Lung (tissue), 12 donors: ENCODE data around the gene ZBTB25. TPM values are rescaled to one million over a fixed set of nuclear protein-coding genes. Genes with fewer than 3 reads are reported as not detected.
A peak's percentile ranks its signal among the peaks of the same experiment; 100 is the strongest.

Experiments used
- ATAC-seq: fragments of 200-7000 bp; cut with Tn5 transposase; one replicate; pipeline ENCODE4 v1.9.1; 2020; ENCODE audit warnings: moderate number of reproducible peaks; ENCODE audit not compliant: insufficient read depth, low FRiP score
- DNase-seq, 3 donors: peaks; one replicate each; pipeline ENCODE4 v3.0.0-alpha.2; 2013 to 2017
- H3K27ac ChIP-seq, 2 donors: one replicate each; pipeline ENCODE4 v1.5.1; 2013; ENCODE audit warnings: mild to moderate bottlenecking in 2 of 2, moderate library complexity in 2 of 2, control low read depth in 1 of 2, inconsistent platforms in 1 of 2, low read depth in 1 of 2, low read length in 1 of 2
- H3K27me3 ChIP-seq, 3 donors: one replicate each; pipeline ENCODE4 v1.5.1; 2013; ENCODE audit warnings: low read length in 2 of 3; ENCODE audit not compliant: control insufficient read depth in 3 of 3, insufficient read depth in 3 of 3
- H3K36me3 ChIP-seq, 4 donors: one replicate each; pipeline ENCODE4 v1.5.1; 2013; ENCODE audit warnings: low read length in 4 of 4, mild to moderate bottlenecking in 1 of 4, moderate library complexity in 1 of 4; ENCODE audit not compliant: control insufficient read depth in 4 of 4, insufficient read depth in 4 of 4
- H3K4me1 ChIP-seq, 5 donors: one replicate each; pipeline ENCODE4 v1.5.1; 2013; ENCODE audit warnings: low read length in 5 of 5, mild to moderate bottlenecking in 2 of 5, moderate library complexity in 1 of 5; ENCODE audit not compliant: control insufficient read depth in 5 of 5, insufficient read depth in 5 of 5
- H3K4me3 ChIP-seq: one replicate; pipeline ENCODE4 v1.5.1; 2013; ENCODE audit warnings: mild to moderate bottlenecking, control low read depth, moderate library complexity
- H3K9ac ChIP-seq, 2 donors: one replicate each; pipeline ENCODE4 v1.5.1; 2013; ENCODE audit warnings: low read length in 2 of 2, control low read depth in 1 of 2; ENCODE audit not compliant: insufficient read depth in 1 of 2
- H3K9me3 ChIP-seq, 4 donors: one replicate each; pipeline ENCODE4 v1.5.1; 2013; ENCODE audit warnings: low read length in 3 of 4, mild to moderate bottlenecking in 1 of 4, moderate library complexity in 1 of 4; ENCODE audit not compliant: control insufficient read depth in 4 of 4, insufficient read depth in 3 of 4
- WGBS, 2 donors: extraction: QIAGEN DNeasy Blood & Tissue Kit; methylation state at CpG; one replicate each; pipeline ENCODE4 v1.1.7; 2013; 5-methylcytosine and 5-hydroxymethylcytosine counted together
- polyA plus RNA-seq, 2 donors: library from polyadenylated mRNA; stranded (reverse); fragments of 200-250 nt; gene quantifications; one replicate each; pipeline ENCODE4 v1.2.1, GENCODE V29; 2013
- total RNA-seq, 2 donors: library from RNA; depleted of rRNA in 1 of 2; stranded (reverse); fragments of >200 nt in 1 of 2; gene quantifications; one replicate each; pipeline ENCODE4 v1.2.1, GENCODE V29; 2014 to 2021
- TF ChIP-seq, protein P1 (sequence below): IDR thresholded peaks from 2 replicates; pipeline ENCODE4 v1.5.1; 2012; ENCODE audit warnings: mild to moderate bottlenecking; ENCODE audit errors: control extremely low read depth, extremely low read depth
- donor health status: control.
- donor health status: control.
- donor health status: Bipolar disorder and iron deficiency.
- donor health status: healthy.
- donor health status: DM: yes; HTN: yes; CAD: no.

ZBTB25 gene
- total and polyA plus RNA-seq, 4 donors = 4.0 to 15.4 (median 9.2) TPM

DNA sequence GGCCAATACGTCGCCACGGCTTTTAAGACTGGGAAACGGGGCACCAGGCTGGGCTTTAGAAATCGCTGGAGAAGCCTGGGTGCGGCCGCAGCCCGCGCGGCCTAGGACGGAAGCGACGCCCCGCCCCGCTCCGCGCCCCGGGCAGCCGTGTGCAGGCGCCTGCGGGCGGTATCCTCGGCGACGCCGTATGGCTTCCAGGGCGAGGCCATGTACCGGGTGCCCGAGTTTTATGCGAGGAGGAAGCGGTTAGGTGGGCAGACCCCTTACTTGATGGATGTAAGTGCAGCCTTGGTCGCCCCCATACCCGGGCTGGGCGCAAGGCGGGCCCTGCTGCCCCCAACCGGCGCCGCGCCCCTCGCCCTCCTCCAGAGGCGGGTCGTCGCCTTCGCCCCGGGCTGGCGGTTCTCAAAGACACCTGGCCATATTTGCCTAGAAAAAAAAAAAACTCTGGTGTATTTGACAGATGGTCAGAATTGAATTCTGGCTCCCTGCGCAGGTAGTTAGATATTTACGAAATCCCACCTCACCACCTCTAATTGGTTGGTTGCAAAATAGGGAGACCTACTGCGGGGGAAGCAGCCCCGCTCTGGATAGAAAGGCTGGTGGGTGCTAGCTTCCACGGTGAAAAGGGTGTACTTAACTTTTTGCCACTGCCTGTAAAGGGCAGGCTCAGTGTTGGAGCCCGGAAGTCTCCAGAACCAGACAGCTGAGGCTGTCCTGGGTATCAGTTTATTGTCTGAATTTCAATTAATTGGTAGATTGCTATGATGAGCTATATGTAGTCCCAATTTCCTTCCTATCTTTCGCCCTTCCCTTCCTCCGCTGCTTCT lies 46.4 kb upstream of the ZBTB25 start, which contains the start of gene PPP1R36:
TSS of gene PPP1R36 (plus strand) at position 171 of the 830 bp plus-strand sequence. CDS start at position 208, 37 bp downstream.
- peaks cover 0 to 39% (median 35%) of the 10 kb centered on the region in 3 donors for H3K27me3 ChIP-seq
- H3K27ac ChIP-seq = peak within 1 kb of the TSS in 1 of 2 donors; percentile 26
- no peak within 1 kb of the TSS for H3K4me3 ChIP-seq
- DNase-seq = peak; percentile 36 to 58 (median 40)
- H3K9me3 ChIP-seq = no peaks in the 10 kb centered on the region
- H3K4me1 ChIP-seq = peaks cover 0 to 14% (median 0%) of the 10 kb centered on the region in 5 donors
- H3K36me3 ChIP-seq = no peaks in the 10 kb centered on the region
- peak; percentile 94 for ATAC-seq
- H3K9ac ChIP-seq = no peak within 1 kb of the TSS
- 5 to 8% methylated on average over 54 of the region's 54 CpGs for WGBS, 2 donors
- TF ChIP-seq, protein P1, sequence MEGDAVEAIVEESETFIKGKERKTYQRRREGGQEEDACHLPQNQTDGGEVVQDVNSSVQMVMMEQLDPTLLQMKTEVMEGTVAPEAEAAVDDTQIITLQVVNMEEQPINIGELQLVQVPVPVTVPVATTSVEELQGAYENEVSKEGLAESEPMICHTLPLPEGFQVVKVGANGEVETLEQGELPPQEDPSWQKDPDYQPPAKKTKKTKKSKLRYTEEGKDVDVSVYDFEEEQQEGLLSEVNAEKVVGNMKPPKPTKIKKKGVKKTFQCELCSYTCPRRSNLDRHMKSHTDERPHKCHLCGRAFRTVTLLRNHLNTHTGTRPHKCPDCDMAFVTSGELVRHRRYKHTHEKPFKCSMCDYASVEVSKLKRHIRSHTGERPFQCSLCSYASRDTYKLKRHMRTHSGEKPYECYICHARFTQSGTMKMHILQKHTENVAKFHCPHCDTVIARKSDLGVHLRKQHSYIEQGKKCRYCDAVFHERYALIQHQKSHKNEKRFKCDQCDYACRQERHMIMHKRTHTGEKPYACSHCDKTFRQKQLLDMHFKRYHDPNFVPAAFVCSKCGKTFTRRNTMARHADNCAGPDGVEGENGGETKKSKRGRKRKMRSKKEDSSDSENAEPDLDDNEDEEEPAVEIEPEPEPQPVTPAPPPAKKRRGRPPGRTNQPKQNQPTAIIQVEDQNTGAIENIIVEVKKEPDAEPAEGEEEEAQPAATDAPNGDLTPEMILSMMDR = no peak

DNA sequence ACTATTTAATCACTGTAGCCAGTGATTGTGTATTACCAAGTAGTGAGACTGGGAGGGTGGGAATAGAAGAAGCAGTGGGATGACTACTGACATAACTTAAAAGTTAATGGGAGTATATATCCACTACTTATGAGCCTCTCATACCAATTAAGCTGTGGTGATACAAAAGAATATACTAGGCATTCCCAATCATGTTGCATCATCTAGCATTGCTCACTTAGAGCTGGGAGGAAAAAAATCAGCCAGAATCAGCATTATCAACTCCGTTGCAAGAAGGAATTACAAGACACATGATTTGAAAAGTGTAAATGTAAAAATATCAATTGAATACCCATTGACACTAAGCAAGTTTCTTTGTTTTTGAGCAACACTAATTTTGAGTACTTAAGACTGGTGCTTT lies 45.4 kb upstream of the ZBTB25 start:
- H3K9ac ChIP-seq = no peak overlapping the region
- H3K9me3 ChIP-seq = no peaks in the 10 kb centered on the region
- 79 to 87% methylated on average over 1 of the region's 1 CpG for WGBS, 2 donors
- H3K36me3 ChIP-seq = no peaks in the 10 kb centered on the region
- H3K27ac ChIP-seq = no peak overlapping the region
- TF ChIP-seq, protein P1 = no peak
- ATAC-seq (no peak), DNase-seq (no peak)
- no peak overlapping the region for H3K4me3 ChIP-seq
- H3K4me1 ChIP-seq = peaks cover 0 to 14% (median 0%) of the 10 kb centered on the region in 5 donors
- H3K27me3 ChIP-seq = peaks cover 0 to 48% (median 42%) of the 10 kb centered on the region in 3 donors

DNA sequence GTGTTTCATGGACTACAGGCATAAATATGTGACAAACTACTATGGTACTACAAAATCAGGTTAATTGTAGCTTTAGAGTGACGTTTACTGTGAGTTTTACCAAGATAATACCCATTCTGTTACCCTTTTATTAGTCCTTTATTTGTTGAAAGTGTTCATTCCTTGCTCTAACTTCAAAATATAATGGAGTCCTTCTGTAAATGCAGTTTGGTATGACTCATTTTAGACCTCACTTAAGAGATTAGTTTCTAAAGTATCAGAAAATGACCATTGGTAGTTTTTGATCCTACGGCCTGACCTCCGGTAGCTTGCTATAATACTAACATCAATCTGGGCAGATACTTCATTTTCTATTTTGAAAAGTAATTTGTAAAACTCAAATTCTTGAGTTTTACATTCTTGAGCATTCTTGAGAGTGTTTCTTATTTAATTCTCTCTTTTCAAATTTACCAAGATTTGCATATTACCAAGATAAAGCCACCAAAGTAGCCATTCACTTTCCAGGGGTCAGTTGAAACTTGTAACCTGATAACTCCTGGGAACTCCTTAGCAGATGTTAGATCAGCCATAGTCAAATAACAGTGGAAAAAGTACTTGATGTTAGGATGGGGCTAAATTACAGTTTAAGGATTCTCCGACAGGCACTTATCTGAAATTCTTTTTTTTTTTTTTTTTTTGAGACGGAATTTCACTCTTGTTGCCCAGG lies 41.1 kb upstream of the ZBTB25 start:
- Histone ChIP-seq H3K4me1 (peaks cover 0 to 11% (median 0%) of the 10 kb centered on the region in 5 donors), H3K27ac (no peak overlapping the region), H3K9ac (no peak overlapping the region), H3K36me3 (no peaks in the 10 kb centered on the region), H3K27me3 (peaks cover 0 to 61% (median 56%) of the 10 kb centered on the region in 3 donors), H3K9me3 (peaks cover 0 to 11% (median 0%) of the 10 kb centered on the region in 4 donors), H3K4me3 (no peak overlapping the region)
- DNase-seq = no peak
- no peak for ATAC-seq
- TF ChIP-seq, protein P1 = no peak
- 69 to 87% methylated on average over 5 of the region's 5 CpGs for WGBS, 2 donors
